ENCODE results near the gene OR2W1.

Gene OR2W1

DNA sequence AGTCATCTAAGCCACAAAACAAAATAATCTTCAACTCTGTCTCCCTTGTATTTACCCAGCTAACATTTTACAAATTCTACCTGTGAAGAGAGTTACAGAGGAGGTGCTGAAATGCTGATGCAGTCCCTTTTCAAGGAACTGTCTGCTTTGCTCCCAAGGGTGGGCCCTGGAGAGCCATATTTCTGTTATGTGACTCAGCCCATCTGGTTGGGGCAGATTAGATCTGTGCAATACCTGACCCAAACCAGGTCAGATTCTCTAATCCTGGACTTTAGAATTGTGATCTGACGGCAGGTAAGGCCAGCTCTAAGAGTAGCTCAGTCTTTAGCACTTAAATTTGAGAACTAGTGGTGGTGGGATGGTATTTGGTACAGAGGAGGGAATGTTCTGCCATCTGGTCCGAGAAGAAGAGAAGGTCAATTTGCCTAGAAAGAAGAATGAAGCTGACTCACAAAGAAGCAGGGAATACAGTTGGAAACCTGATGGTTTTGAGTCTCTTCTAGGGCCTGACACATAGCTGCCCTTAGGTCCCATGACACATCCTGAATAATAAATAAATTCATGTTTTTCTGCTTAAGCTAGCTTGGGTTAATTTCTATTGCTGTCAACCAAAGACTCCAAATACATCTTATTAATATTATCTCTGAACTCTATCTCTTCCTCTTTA lies 48.0 kb downstream of the OR2W1 start:
- Histone ChIP-seq H3K4me1 (ENCODE audit: control insufficient read depth, insufficient read depth, low read length, poor library complexity, severe bottlenecking) (no peaks in the 10 kb centered on the region), H3K36me3 (ENCODE audit: control insufficient read depth, insufficient read depth, low read length) (no peaks in the 10 kb centered on the region), H3K9me3 (ENCODE audit: control insufficient read depth, low read length) (peaks cover 4% of the 10 kb centered on the region), H3K27ac (ENCODE audit: low read depth, low read length, severe bottlenecking) (no peak overlapping the region), H3K4me3 (ENCODE audit: extremely low read depth, insufficient read depth, low read length, poor library complexity, severe bottlenecking) (no peak overlapping the region)
- WGBS, 2 experiments (ENCODE audit: insufficient coverage in 2 of 2), result 82 to 89% methylated on average over 2 of the region's 2 CpGs

DNA sequence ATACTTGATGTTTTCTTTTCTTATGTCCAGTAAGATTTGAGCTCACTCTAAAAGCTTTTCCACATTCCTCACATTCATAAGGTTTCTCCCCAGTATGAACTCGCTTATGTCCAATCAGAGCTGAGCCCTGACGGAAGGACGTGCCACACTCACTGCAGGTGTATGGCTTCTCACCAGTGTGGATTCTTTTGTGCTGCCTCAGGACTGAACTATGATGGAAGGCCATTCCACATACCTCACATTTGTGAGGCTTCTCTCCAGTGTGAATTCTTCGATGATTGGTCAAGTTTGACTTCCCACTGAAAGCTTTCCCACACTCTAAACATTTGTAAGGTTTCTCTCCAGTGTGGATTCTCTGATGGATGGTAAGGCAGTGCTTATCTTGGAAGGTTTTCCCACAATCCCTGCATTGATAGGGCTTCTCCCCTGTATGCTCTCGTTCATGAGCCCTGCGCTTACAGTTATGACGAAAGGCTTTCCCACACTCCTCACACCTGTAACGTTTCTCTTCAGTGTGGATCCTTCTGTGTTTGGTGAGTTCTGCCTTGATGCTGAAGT lies 49.8 kb downstream of the OR2W1 start:
- Histone ChIP-seq H3K36me3 (ENCODE audit: control insufficient read depth, insufficient read depth, low read length) (no peaks in the 10 kb centered on the region), H3K4me3 (ENCODE audit: extremely low read depth, insufficient read depth, low read length, poor library complexity, severe bottlenecking) (no peak overlapping the region), H3K9me3 (ENCODE audit: control insufficient read depth, low read length) (peaks cover 4% of the 10 kb centered on the region), H3K27ac (ENCODE audit: low read depth, low read length, severe bottlenecking) (no peak overlapping the region), H3K4me1 (ENCODE audit: control insufficient read depth, insufficient read depth, low read length, poor library complexity, severe bottlenecking) (no peaks in the 10 kb centered on the region)
- WGBS, 2 experiments (ENCODE audit: insufficient coverage in 2 of 2), result 85 to 87% methylated on average over 5 to 7 of the region's 8 CpGs

All from mesodermal cell (in vitro differentiated cells).